Smooth muscle cell (in vitro differentiated cells): ENCODE results near the gene SPC25. TPM values are rescaled to one million over a fixed set of nuclear protein-coding genes. Genes with fewer than 3 reads are reported as not detected.

ENCODE experiments used
- DNase-seq: peaks from one replicate; lab custom pipeline; 2025; ENCODE audit not compliant: unreplicated experiment; lab: John Stamatoyannopoulos, UW
- H2AFZ ChIP-seq: fragments of 200-600 bp; sonication (generic); 2 replicates; pipeline ENCODE4 v1.6.0; 2016; ENCODE audit warnings: antibody characterized with exemption, low read depth, mild to moderate bottlenecking
- H3F3A ChIP-seq: fragments of 200-600 bp; sonication (generic); 2 replicates; pipeline ENCODE4 v1.6.0; 2017; ENCODE audit warnings: antibody characterized with exemption, low read depth
- H3K27ac ChIP-seq: fragments of 200-600 bp; sonication (generic); 2 replicates; pipeline ENCODE4 v1.5.1; 2016; ENCODE audit warnings: low read depth, mild to moderate bottlenecking
- H3K27me3 ChIP-seq: fragments of 200-600 bp; sonication (generic); 2 replicates; pipeline ENCODE4 v1.6.1; 2016; ENCODE audit warnings: low read depth, mild to moderate bottlenecking
- H3K36me3 ChIP-seq: fragments of 200-600 bp; sonication (generic); 2 replicates; pipeline ENCODE4 v1.5.1; 2016; ENCODE audit warnings: low read depth
- H3K4me1 ChIP-seq: fragments of 200-600 bp; sonication (generic); 2 replicates; pipeline ENCODE4 v1.5.1; 2016; ENCODE audit warnings: low read depth
- H3K4me2 ChIP-seq: fragments of 200-600 bp; sonication (generic); 2 replicates; pipeline ENCODE4 v1.6.0; 2016; ENCODE audit warnings: mild to moderate bottlenecking
- H3K4me3 ChIP-seq: fragments of 200-600 bp; sonication (generic); 2 replicates; pipeline ENCODE4 v1.5.1; 2016; ENCODE audit warnings: mild to moderate bottlenecking
- H3K79me2 ChIP-seq: fragments of 200-600 bp; sonication (generic); 2 replicates; pipeline ENCODE4 v1.6.0; 2016; ENCODE audit warnings: low read depth, mild to moderate bottlenecking
- H3K9ac ChIP-seq: fragments of 200-600 bp; sonication (generic); 2 replicates; pipeline ENCODE4 v1.6.0; 2016; ENCODE audit warnings: low read depth
- H3K9me3 ChIP-seq: fragments of 200-600 bp; sonication (generic); replicated peaks from 2 replicates; pipeline ENCODE4 v1.5.1; 2016; ENCODE audit warnings: low read depth
- H4K20me1 ChIP-seq: fragments of 200-600 bp; sonication (generic); 2 replicates; pipeline ENCODE4 v1.6.0; 2016; ENCODE audit warnings: low read depth
- CTCF ChIP-seq: fragments of 200-600 bp; sonication (generic); IDR thresholded peaks from 2 replicates; pipeline ENCODE4 v1.5.1; 2017; ENCODE audit warnings: borderline replicate concordance, mild to moderate bottlenecking, antibody characterized with exemption; ENCODE audit not compliant: insufficient read depth, poor library complexity, severe bottlenecking
- WGBS: methylation state at CpG from one replicate; pipeline ENCODE4 v1.1.7; 2016; ENCODE audit warnings: low lambda C conversion rate; 5-methylcytosine and 5-hydroxymethylcytosine counted together
- polyA plus RNA-seq: library from polyadenylated mRNA; unstranded; fragments of >200 nt; fragmentation: Nextera tagmentation; extraction: Ambion mirVana; gene quantifications from 2 replicates; pipeline ENCODE4 v1.2.1, GENCODE V29; 2016
- total RNA-seq: library from RNA; depleted of rRNA; stranded (reverse); fragments of >200 nt; gene quantifications from 2 replicates; pipeline ENCODE4 v1.2.3, GENCODE V29; 2014

The SPC25 gene
- total and polyA plus RNA-seq, 2 experiments from 2014 or later = 3.1 to 7.7 TPM

- H3K9me3 ChIP-seq = no peaks in the 10 kb centered on the region
- H2AFZ ChIP-seq = no peak overlapping the region
- no peaks in the 10 kb centered on the region for H3K79me2 ChIP-seq
- H3F3A ChIP-seq = no peaks in the 10 kb centered on the region
- no peaks in the 10 kb centered on the region for H3K36me3 ChIP-seq
- no peak for DNase-seq
- no peaks in the 10 kb centered on the region for H3K27me3 ChIP-seq
- 89% methylated on average over 5 of the region's 5 CpGs for WGBS
- no peaks in the 10 kb centered on the region for H3K4me1 ChIP-seq
- H3K9ac ChIP-seq = no peak overlapping the region
- no peak overlapping the region for H3K4me3 ChIP-seq
- H3K4me2 ChIP-seq = no peak overlapping the region
- no peak for TF ChIP-seq CTCF
- no peak overlapping the region for H3K27ac ChIP-seq
- no peaks in the 10 kb centered on the region for H4K20me1 ChIP-seq
Measured at GRCh38 chr2:168851674-168852320, 38.4 kb downstream of the SPC25 start.

- no peak overlapping the region for H3K27ac ChIP-seq
- no peaks in the 10 kb centered on the region for H3K4me1 ChIP-seq
Measured at GRCh38 chr2:168850846-168851245, 39.4 kb downstream of the SPC25 start.

GRCh38 chr2:168849610-168850009 lies 40.6 kb downstream of the SPC25 start:
- Histone ChIP-seq H3K27ac (no peak overlapping the region), H3K36me3 (no peaks in the 10 kb centered on the region), H3K9me3 (no peaks in the 10 kb centered on the region), H3K9ac (no peak overlapping the region), H3F3A (no peaks in the 10 kb centered on the region), H3K4me3 (no peak overlapping the region), H3K79me2 (no peaks in the 10 kb centered on the region), H3K27me3 (no peaks in the 10 kb centered on the region), H2AFZ (no peak overlapping the region), H3K4me1 (no peaks in the 10 kb centered on the region), H3K4me2 (no peak overlapping the region), H4K20me1 (no peaks in the 10 kb centered on the region)
- no peak for TF ChIP-seq CTCF
- no peak for DNase-seq
- 95% methylated on average over 2 of the region's 2 CpGs for WGBS

More at GRCh38 chr2:168850846-168851245, 39.4 kb downstream of the SPC25 start:
- H3F3A ChIP-seq = no peaks in the 10 kb centered on the region
- H3K4me2 ChIP-seq = no peak overlapping the region
- H3K27me3 ChIP-seq = no peaks in the 10 kb centered on the region
- no peak overlapping the region for H2AFZ ChIP-seq
- H3K79me2 ChIP-seq = no peaks in the 10 kb centered on the region
- TF ChIP-seq CTCF = no peak
- H3K9me3 ChIP-seq = no peaks in the 10 kb centered on the region
- no peak overlapping the region for H3K9ac ChIP-seq
- DNase-seq = no peak
- no peak overlapping the region for H3K4me3 ChIP-seq
- no peaks in the 10 kb centered on the region for H4K20me1 ChIP-seq
- no peaks in the 10 kb centered on the region for H3K36me3 ChIP-seq

GRCh38 chr2:168848225-168848624 lies 42.0 kb downstream of the SPC25 start:
- H4K20me1 ChIP-seq = no peaks in the 10 kb centered on the region
- no peaks in the 10 kb centered on the region for H3K9me3 ChIP-seq
- H3K79me2 ChIP-seq = no peaks in the 10 kb centered on the region
- H3K9ac ChIP-seq = no peak overlapping the region
- H3K27ac ChIP-seq = no peak overlapping the region
- no peaks in the 10 kb centered on the region for H3K27me3 ChIP-seq
- H3F3A ChIP-seq = no peaks in the 10 kb centered on the region
- H2AFZ ChIP-seq = no peak overlapping the region
- DNase-seq = no peak
- H3K4me3 ChIP-seq = no peak overlapping the region
- WGBS = 75% methylated on average over 3 of the region's 3 CpGs
- no peak overlapping the region for H3K4me2 ChIP-seq
- no peak for TF ChIP-seq CTCF
- no peaks in the 10 kb centered on the region for H3K36me3 ChIP-seq
- no peaks in the 10 kb centered on the region for H3K4me1 ChIP-seq
